ENCODE data around the gene SEMA5B. TPM values are rescaled to one million over a fixed set of nuclear protein-coding genes. Genes with fewer than 3 reads are reported as not detected.

The SEMA5B gene
- total and polyA plus RNA-seq, 2 donors (not counting 1 experiment from before 2014, with no cell fraction given) = not detected

DNA sequence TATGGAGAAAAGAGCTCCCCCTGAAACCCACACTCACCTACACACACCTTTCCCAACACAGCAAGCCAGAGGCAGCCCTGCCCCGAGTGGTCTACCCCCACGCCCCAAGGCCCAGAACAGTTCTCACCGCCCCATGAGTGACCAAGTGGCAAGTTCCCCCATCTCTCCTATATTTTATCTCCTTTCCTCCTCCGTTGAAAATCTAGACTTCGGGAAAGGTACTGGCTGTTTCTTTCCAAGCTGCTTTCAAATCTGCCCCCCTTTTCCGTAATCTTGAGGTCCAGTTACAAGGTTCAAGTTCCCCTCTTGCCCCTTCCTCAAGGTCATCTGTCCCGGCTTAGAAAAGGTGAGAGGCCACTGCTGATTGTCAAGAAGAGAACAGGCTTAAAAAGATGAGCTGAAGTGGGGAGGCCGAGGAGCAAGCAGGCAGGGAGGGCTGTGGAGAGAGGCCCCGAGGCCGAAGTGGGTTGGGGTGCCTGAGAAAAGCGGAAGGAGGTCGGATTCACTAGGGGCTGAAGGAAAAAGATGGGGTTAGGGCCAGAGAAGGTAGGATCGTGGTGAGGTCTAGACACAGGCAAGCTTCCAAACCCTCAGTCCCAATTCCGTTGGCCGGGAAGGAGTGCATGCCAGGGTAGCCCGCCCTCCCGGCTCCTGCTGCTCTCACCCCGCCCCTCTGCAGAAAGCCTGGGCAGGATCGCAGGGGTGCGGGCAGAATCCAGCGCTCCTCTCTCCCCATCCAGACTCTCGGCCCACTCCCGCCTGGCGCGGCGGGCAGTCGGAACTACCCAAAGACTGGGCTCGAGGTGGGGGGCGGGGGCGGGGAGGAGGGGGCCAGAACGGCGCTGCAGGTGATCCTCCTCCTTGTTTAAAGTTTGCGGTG lies 1.7 kb downstream of the SEMA5B start:
- H3K9me3 Mint-ChIP-seq (ENCODE audit: insufficient read depth) = no peaks in the 10 kb centered on the region
- no peak overlapping the region for H3K27ac ChIP-seq (ENCODE audit: low read length in 2 of 2)
- H2AFZ ChIP-seq (ENCODE audit: insufficient read depth, low read depth, low read length, poor library complexity, severe bottlenecking) = peak overlapping the region; percentile 25
- peaks cover 0 to 13% (median 0%) of the 10 kb centered on the region in 3 donors for H3K9me3 ChIP-seq (ENCODE audit: control extremely low read depth in 1 of 3, control insufficient read depth in 2 of 3, insufficient read depth in 1 of 3, low read length in 2 of 3)
- H3K79me2 ChIP-seq (ENCODE audit: control insufficient read depth, insufficient read depth, low read length) = no peaks in the 10 kb centered on the region
- ChIA-PET POLR2A (no interaction called here), CTCF (interaction anchor here (1.4 to 2.0 kb wide), 2 partner anchors 11 to 1478 kb away, joined by 3 to 7 read pairs; no protein-coding TSS in a partner anchor)
- DNase-seq (peak; percentile 39), ATAC-seq (ENCODE audit: low read depth) (peak; percentile 19)
- TF ChIP-seq, protein P1, sequence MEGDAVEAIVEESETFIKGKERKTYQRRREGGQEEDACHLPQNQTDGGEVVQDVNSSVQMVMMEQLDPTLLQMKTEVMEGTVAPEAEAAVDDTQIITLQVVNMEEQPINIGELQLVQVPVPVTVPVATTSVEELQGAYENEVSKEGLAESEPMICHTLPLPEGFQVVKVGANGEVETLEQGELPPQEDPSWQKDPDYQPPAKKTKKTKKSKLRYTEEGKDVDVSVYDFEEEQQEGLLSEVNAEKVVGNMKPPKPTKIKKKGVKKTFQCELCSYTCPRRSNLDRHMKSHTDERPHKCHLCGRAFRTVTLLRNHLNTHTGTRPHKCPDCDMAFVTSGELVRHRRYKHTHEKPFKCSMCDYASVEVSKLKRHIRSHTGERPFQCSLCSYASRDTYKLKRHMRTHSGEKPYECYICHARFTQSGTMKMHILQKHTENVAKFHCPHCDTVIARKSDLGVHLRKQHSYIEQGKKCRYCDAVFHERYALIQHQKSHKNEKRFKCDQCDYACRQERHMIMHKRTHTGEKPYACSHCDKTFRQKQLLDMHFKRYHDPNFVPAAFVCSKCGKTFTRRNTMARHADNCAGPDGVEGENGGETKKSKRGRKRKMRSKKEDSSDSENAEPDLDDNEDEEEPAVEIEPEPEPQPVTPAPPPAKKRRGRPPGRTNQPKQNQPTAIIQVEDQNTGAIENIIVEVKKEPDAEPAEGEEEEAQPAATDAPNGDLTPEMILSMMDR (IDR thresholded peaks at IDR 0.05) = no peak
- TF ChIP-seq EZH2 (IDR thresholded peaks at IDR 0.05; ENCODE audit: borderline replicate concordance, insufficient read depth, low read depth, low read length, poor library complexity, severe bottlenecking) = peak; percentile 68
- H3K36me3 ChIP-seq (replicated peaks in 1 of 2; ENCODE audit: control extremely low read depth in 1 of 2, control insufficient read depth in 1 of 2, extremely low read depth in 1 of 2, insufficient read depth in 2 of 2, low read length in 1 of 2) = no peaks in the 10 kb centered on the region
- H3K4me1 Mint-ChIP-seq = peaks cover 20% of the 10 kb centered on the region
- intact Hi-C loops (cut with micrococcal nuclease) = loop anchor here (10.0 kb wide), 1 partner anchor 239 kb away; no protein-coding TSS in a partner anchor
- peak overlapping the region in 1 of 5 experiments; percentile 57 for H3K4me3 ChIP-seq (ENCODE audit: control extremely low read depth in 1 of 5, extremely low read depth in 1 of 5, insufficient read depth in 1 of 5, low read depth in 2 of 5, low read length in 4 of 5)
- H3K4me1 ChIP-seq (ENCODE audit: control insufficient read depth in 2 of 2, insufficient read depth in 2 of 2, low read length in 2 of 2) = peaks cover 21% of the 10 kb centered on the region in 2 donors
- H3K4me3 Mint-ChIP-seq = peak overlapping the region; percentile 89
- 32% methylated on average over 21 of the region's 33 CpGs for WGBS (ENCODE audit: insufficient coverage)
- no peak overlapping the region for H3K27ac Mint-ChIP-seq
- no peak overlapping the region for H3K9ac ChIP-seq (ENCODE audit: low read length)
- H4K20me1 ChIP-seq (ENCODE audit: control insufficient read depth, insufficient read depth, low read length, poor library complexity, severe bottlenecking) = no peaks in the 10 kb centered on the region
- H3K4me2 ChIP-seq (replicated peaks; ENCODE audit: low read depth, low read length, poor library complexity, severe bottlenecking) = peak overlapping the region; percentile 89
- peaks cover 0 to 65% (median 40%) of the 10 kb centered on the region in 4 experiments for H3K27me3 ChIP-seq (replicated peaks in 1 of 4; ENCODE audit: control extremely low read depth in 1 of 4, control insufficient read depth in 3 of 4, insufficient read depth in 4 of 4, low read length in 3 of 4)
- H3K27me3 Mint-ChIP-seq = peaks cover 55% of the 10 kb centered on the region

DNA sequence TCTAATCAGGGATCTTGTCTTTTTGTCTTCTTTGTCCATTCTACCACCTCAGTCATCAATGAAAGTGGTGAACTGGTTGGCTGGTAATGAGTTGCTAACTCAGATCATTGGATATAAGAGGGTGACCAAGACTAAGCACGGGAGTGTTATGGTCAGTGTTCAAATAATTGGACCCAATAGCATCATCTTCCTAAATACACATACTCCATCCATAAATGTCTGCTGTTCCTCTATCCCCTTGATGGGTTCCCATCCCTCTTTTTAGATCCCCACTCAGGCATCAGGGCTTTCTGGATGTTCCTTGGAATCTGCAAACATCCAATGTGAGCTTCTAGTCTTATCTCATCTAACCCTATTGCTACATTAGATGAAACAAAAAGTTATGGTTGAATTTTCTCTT lies 3.5 kb downstream of the SEMA5B start:
- CTCF ChIA-PET = interaction anchor here (1.4 kb wide), 1 partner anchor 12 kb away, joined by 3 read pairs; no protein-coding TSS in a partner anchor

More for the DNA sequence above, 3.5 kb downstream of the SEMA5B start:
- intact Hi-C loops (cut with micrococcal nuclease) = loop anchor here (10.0 kb wide), 1 partner anchor 241 kb away; no protein-coding TSS in a partner anchor
- Histone ChIP-seq H3K4me2 (replicated peaks; ENCODE audit: low read depth, low read length, poor library complexity, severe bottlenecking) (no peak overlapping the region), H3K27me3 (replicated peaks in 1 of 4; ENCODE audit: control extremely low read depth in 1 of 4, control insufficient read depth in 3 of 4, insufficient read depth in 4 of 4, low read length in 3 of 4) (peaks cover 0 to 56% (median 30%) of the 10 kb centered on the region in 4 experiments), H3K9ac (ENCODE audit: low read length) (no peak overlapping the region), H3K79me2 (ENCODE audit: control insufficient read depth, insufficient read depth, low read length) (no peaks in the 10 kb centered on the region), H2AFZ (ENCODE audit: insufficient read depth, low read depth, low read length, poor library complexity, severe bottlenecking) (no peak overlapping the region), H4K20me1 (ENCODE audit: control insufficient read depth, insufficient read depth, low read length, poor library complexity, severe bottlenecking) (no peaks in the 10 kb centered on the region), H3K4me3 (ENCODE audit: control extremely low read depth in 1 of 5, extremely low read depth in 1 of 5, insufficient read depth in 1 of 5, low read depth in 2 of 5, low read length in 4 of 5) (no peak overlapping the region), H3K9me3 (ENCODE audit: control extremely low read depth in 1 of 3, control insufficient read depth in 2 of 3, insufficient read depth in 1 of 3, low read length in 2 of 3) (peaks cover 0 to 13% (median 0%) of the 10 kb centered on the region in 3 donors), H3K4me1 (ENCODE audit: control insufficient read depth in 2 of 2, insufficient read depth in 2 of 2, low read length in 2 of 2) (peaks cover 21% of the 10 kb centered on the region in 2 donors), H3K27ac (ENCODE audit: low read length in 2 of 2) (no peak overlapping the region), H3K36me3 (replicated peaks in 1 of 2; ENCODE audit: control extremely low read depth in 1 of 2, control insufficient read depth in 1 of 2, extremely low read depth in 1 of 2, insufficient read depth in 2 of 2, low read length in 1 of 2) (no peaks in the 10 kb centered on the region)
- Mint-ChIP-seq H3K9me3 (ENCODE audit: insufficient read depth) (no peaks in the 10 kb centered on the region), H3K27ac (no peak overlapping the region), H3K4me1 (peaks cover 20% of the 10 kb centered on the region), H3K27me3 (peaks cover 55% of the 10 kb centered on the region), H3K4me3 (no peak overlapping the region)
- no CpG with 5 or more reads among the region's 1 CpG for whole genome bisulfite sequencing (ENCODE audit: insufficient coverage)
- DNase-seq (no peak), ATAC-seq (ENCODE audit: low read depth) (no peak)
- POLR2A ChIA-PET = no interaction called here
- TF ChIP-seq, protein P1 (IDR thresholded peaks at IDR 0.05) = no peak
- no peak for TF ChIP-seq EZH2 (IDR thresholded peaks at IDR 0.05; ENCODE audit: borderline replicate concordance, insufficient read depth, low read depth, low read length, poor library complexity, severe bottlenecking)
